OCI-LY7 (cell line): ENCODE data around the gene IFT81. TPM values are rescaled to one million over a fixed set of nuclear protein-coding genes. Genes with fewer than 3 reads are reported as not detected.

ENCODE experiments used
- BruUV-seq: library from RNA; stranded (reverse); fragments of 400-500 nt; replicated peaks from 2 replicates; lab custom pipeline; 2021; lab: Mats Ljungman, UMichigan
- CTCF ChIA-PET: fragments of 300-600 bp; sonication (Branson Sonifier 250); formaldehyde crosslinking; loops from one replicate; lab custom pipeline; 2022; ENCODE audit warnings: antibody characterized with exemption; ENCODE audit not compliant: unreplicated experiment; lab: Charles Lee
- POLR2A ChIA-PET: fragments of 300-600 bp; sonication (Branson Sonifier 250); formaldehyde crosslinking; loops from one replicate; lab custom pipeline; 2022; ENCODE audit warnings: antibody characterized with exemption; lab: Charles Lee
- DNase-seq: peaks from one replicate; pipeline ENCODE4 v3.0.0-alpha.2; 2015; ENCODE audit warnings: low spot score
- H2AFZ ChIP-seq: fragments of 200-600 bp; sonication (generic), shearing (Covaris generic); 2 replicates; pipeline ENCODE4 v1.6.1; 2014; ENCODE audit warnings: mild to moderate bottlenecking, antibody characterized with exemption, low read length, moderate library complexity
- H3K27ac ChIP-seq: fragments of 200-600 bp; sonication (generic); 2 replicates; pipeline ENCODE4 v1.5.1; 2014; ENCODE audit warnings: mixed run types, low read depth, mild to moderate bottlenecking, moderate library complexity, low read length, inconsistent platforms; ENCODE audit not compliant: poor library complexity, severe bottlenecking
- H3K36me3 ChIP-seq: fragments of 200-600 bp; sonication (generic); 2 replicates; pipeline ENCODE4 v1.6.1; 2014; ENCODE audit warnings: mild to moderate bottlenecking, antibody characterized with exemption, low read length, moderate library complexity, mixed read lengths; ENCODE audit not compliant: insufficient read depth
- H3K4me1 ChIP-seq: fragments of 200-600 bp; sonication (generic); 2 replicates; pipeline ENCODE4 v1.5.1; 2014; ENCODE audit warnings: mild to moderate bottlenecking, low read length; ENCODE audit not compliant: insufficient read depth, poor library complexity, severe bottlenecking
- H3K4me2 ChIP-seq: fragments of 200-600 bp; sonication (generic); 2 replicates; pipeline ENCODE4 v1.6.1; 2014; ENCODE audit warnings: mild to moderate bottlenecking, low read length
- H3K4me3 ChIP-seq: fragments of 200-600 bp; sonication (generic); 2 replicates; pipeline ENCODE4 v1.5.1; 2014; ENCODE audit warnings: mild to moderate bottlenecking, low read depth, low read length; ENCODE audit not compliant: poor library complexity, severe bottlenecking
- H3K79me2 ChIP-seq: fragments of 200-600 bp; sonication (generic); 2 replicates; pipeline ENCODE4 v1.6.1; 2016; ENCODE audit warnings: low read depth, mild to moderate bottlenecking, low read length, moderate library complexity, mixed read lengths; ENCODE audit not compliant: insufficient read depth
- H3K9me2 ChIP-seq: fragments of 200-600 bp; sonication (generic); 2 replicates; pipeline ENCODE4 v1.6.1; 2016; ENCODE audit warnings: mild to moderate bottlenecking, low read length, mixed read lengths; ENCODE audit not compliant: insufficient read depth
- H3K9me3 ChIP-seq: fragments of 200-600 bp; sonication (generic); 2 replicates; pipeline ENCODE4 v1.6.1; 2014; ENCODE audit warnings: mild to moderate bottlenecking, mixed run types, low read length, mixed read lengths
- H4K20me1 ChIP-seq: fragments of 200-600 bp; sonication (generic); 2 replicates; pipeline ENCODE4 v1.6.1; 2014; ENCODE audit warnings: mild to moderate bottlenecking, antibody characterized with exemption, low read length, moderate library complexity, mixed read lengths; ENCODE audit not compliant: insufficient read depth
- CTCF ChIP-seq: fragments of 200-600 bp; sonication (generic); conservative IDR thresholded peaks from 2 replicates; pipeline ENCODE4 v1.5.1; 2014; ENCODE audit warnings: mild to moderate bottlenecking, antibody characterized with exemption, low read length, moderate library complexity, mixed read lengths
- EZH2phosphoT487 ChIP-seq: fragments of 200-600 bp; sonication (generic); IDR thresholded peaks from 2 replicates; pipeline ENCODE4 v1.6.1; 2018; ENCODE audit warnings: low read depth, borderline replicate concordance, mild to moderate bottlenecking, mixed run types, antibody characterized with exemption, low read length, moderate library complexity, mixed read lengths
- intact Hi-C: fragments of 100-400 bp; cut with micrococcal nuclease; formaldehyde crosslinking; loops from one replicate; pipeline ENCODE4 v1.10.0; 2022; ENCODE audit not compliant: unreplicated experiment
- total RNA-seq, 2 experiments: library from RNA; depleted of rRNA in 1 of 2; stranded (reverse); fragments of >200 nt in 1 of 2; shearing (Covaris generic) in 1 of 2; gene quantifications; 2 replicates each; pipeline ENCODE4 v1.2.3, GENCODE V29; 2014 to 2022

IFT81 gene
- total RNA-seq, 2 experiments from 2014 or later = 5.6 to 9.8 TPM

- Histone ChIP-seq H3K27ac (no peak overlapping the region), H3K4me1 (no peaks in the 10 kb centered on the region), H3K9me2 (no peaks in the 10 kb centered on the region), H3K79me2 (no peaks in the 10 kb centered on the region), H2AFZ (no peak overlapping the region), H3K9me3 (no peaks in the 10 kb centered on the region), H4K20me1 (no peaks in the 10 kb centered on the region), H3K4me2 (no peak overlapping the region), H3K4me3 (no peak overlapping the region), H3K36me3 (no peaks in the 10 kb centered on the region)
- ChIA-PET POLR2A (interaction anchor here (0.5 to 1.3 kb wide), 6 partner anchors 9 to 774 kb away, joined by 3 to 5 read pairs (median 3); no protein-coding TSS in a partner anchor), CTCF (no interaction called here)
- no TSS peak for BruUV-seq
- intact Hi-C loops = no loop called here
- no peak for DNase-seq
- TF ChIP-seq EZH2phosphoT487 = no peak
- no peak for TF ChIP-seq CTCF
Measured at GRCh38 chr12:110090266-110091135, 33.7 kb upstream of the IFT81 start.

GRCh38 chr12:110091136-110091711, 32.9 kb upstream of the IFT81 start:
- Histone ChIP-seq H3K27ac (no peak overlapping the region), H3K9me2 (no peaks in the 10 kb centered on the region), H3K4me3 (no peak overlapping the region), H3K36me3 (no peaks in the 10 kb centered on the region), H4K20me1 (no peaks in the 10 kb centered on the region), H2AFZ (no peak overlapping the region), H3K9me3 (no peaks in the 10 kb centered on the region), H3K4me1 (no peaks in the 10 kb centered on the region), H3K79me2 (no peaks in the 10 kb centered on the region), H3K4me2 (no peak overlapping the region)
- CTCF ChIA-PET = no interaction called here
- BruUV-seq = no TSS peak
- no peak for DNase-seq
- TF ChIP-seq CTCF = no peak
- no peak for TF ChIP-seq EZH2phosphoT487
- intact Hi-C loops = no loop called here
- POLR2A ChIA-PET = interaction anchor here (0.5 to 1.0 kb wide), 4 partner anchors 9 to 684 kb away, joined by 3 to 5 read pairs (median 3); no protein-coding TSS in a partner anchor
